ENCODE measurements around the gene TPM1. TPM values are rescaled to one million over a fixed set of nuclear protein-coding genes. Genes with fewer than 3 reads are reported as not detected.

The TPM1 gene
- 111 and 749 TPM in 2 replicates for total RNA-seq

GRCh38 chr15:63041974-63042876 is at the start of gene TPM1:
Gene TPM1, plus strand, starts transcription at chr15:63042747. Its CDS starts 83 bp downstream, at chr15:63042830.

Other genes starting within 250 kb of the TPM1 start
- 17.3 and 27.2 TPM in 2 replicates for gene LACTB, start 79.1 kb downstream of the TPM1 start, total RNA-seq
- 108 and 154 TPM in 2 replicates for gene RPS27L, start 114.7 kb downstream of the TPM1 start, total RNA-seq
- 15.1 and 62.9 TPM in 2 replicates for gene RAB8B, start 146.9 kb downstream of the TPM1 start, total RNA-seq
- gene APH1B, start 234.9 kb downstream of the TPM1 start, total RNA-seq: 4.6 and 4.7 TPM in 2 replicates

Measured in tracheal epithelial cell (primary cell).